Keratinocyte (primary cell): Measurements from ENCODE around the gene PSMB9. TPM values are rescaled to one million over a fixed set of nuclear protein-coding genes. Genes with fewer than 3 reads are reported as not detected.

Source experiments
- DNase-seq: peaks from one replicate; pipeline ENCODE4 v3.0.0-alpha.2; 2011; ENCODE audit warnings: low read depth, missing footprints, low spot score
- FAIRE-seq: peaks from 2 replicates; lab custom pipeline; 2011; peaks lifted over from hg19 to GRCh38; lab: Jason Lieb, UNC
- H2AFZ ChIP-seq: 2 replicates; pipeline ENCODE4 v1.6.0; 2012; ENCODE audit warnings: low read length, control low read depth, inconsistent platforms; ENCODE audit not compliant: control insufficient read depth
- H3K27ac ChIP-seq: 2 replicates; pipeline ENCODE4 v1.5.1; 2011; ENCODE audit warnings: low read length; ENCODE audit not compliant: control insufficient read depth, insufficient read depth
- H3K27me3 ChIP-seq: 3 replicates; pipeline ENCODE4 v1.6.0; 2011; ENCODE audit warnings: low read length; ENCODE audit not compliant: control insufficient read depth, insufficient read depth; ENCODE audit errors: extremely low read depth
- H3K36me3 ChIP-seq, 2 experiments: 2 replicates in 1 of 2; 3 replicates in 1 of 2; pipeline ENCODE4 v1.5.1; 2011; ENCODE audit warnings: low read length in 2 of 2, mild to moderate bottlenecking in 1 of 2; ENCODE audit not compliant: control insufficient read depth in 2 of 2, insufficient read depth in 2 of 2; ENCODE audit errors: extremely low read depth in 1 of 2
- H3K4me1 ChIP-seq: 3 replicates; pipeline ENCODE4 v1.5.1; 2011; ENCODE audit warnings: low read length; ENCODE audit not compliant: control insufficient read depth, insufficient read depth; ENCODE audit errors: extremely low read depth
- H3K4me2 ChIP-seq: 3 replicates; pipeline ENCODE4 v1.6.0; 2011; ENCODE audit warnings: low read depth, low read length; ENCODE audit not compliant: control insufficient read depth, insufficient read depth; ENCODE audit errors: extremely low read depth
- H3K4me3 ChIP-seq, 3 experiments: fragments of 200-600 bp in 1 of 3; sonication (generic) in 1 of 3; 2 replicates in 2 of 3; 3 replicates in 1 of 3; pipeline ENCODE4 v1.5.1; 2011 to 2016; ENCODE audit warnings: low read length in 3 of 3, mild to moderate bottlenecking in 3 of 3, control low read depth in 2 of 3, inconsistent platforms in 1 of 3, low read depth in 1 of 3, mixed read lengths in 1 of 3, mixed run types in 1 of 3, moderate library complexity in 1 of 3; ENCODE audit not compliant: control insufficient read depth in 2 of 3, insufficient read depth in 2 of 3; ENCODE audit errors: extremely low read depth in 1 of 3
- H3K79me2 ChIP-seq: 2 replicates; pipeline ENCODE4 v1.6.0; 2012; ENCODE audit warnings: low read length; ENCODE audit not compliant: control insufficient read depth, insufficient read depth
- H3K9ac ChIP-seq: 3 replicates; pipeline ENCODE4 v1.6.0; 2011; ENCODE audit warnings: low read length; ENCODE audit not compliant: control insufficient read depth, insufficient read depth; ENCODE audit errors: extremely low read depth
- H3K9me1 ChIP-seq: 3 replicates; pipeline ENCODE4 v1.6.0; 2011; ENCODE audit warnings: low read length; ENCODE audit not compliant: control insufficient read depth, insufficient read depth; ENCODE audit errors: extremely low read depth
- H3K9me3 ChIP-seq: 2 replicates; pipeline ENCODE4 v1.5.1; 2012; ENCODE audit warnings: low read depth, low read length; ENCODE audit not compliant: control insufficient read depth
- H4K20me1 ChIP-seq: 3 replicates; pipeline ENCODE4 v1.6.0; 2011; ENCODE audit warnings: low read length; ENCODE audit not compliant: control insufficient read depth, insufficient read depth; ENCODE audit errors: extremely low read depth
- CTCF ChIP-seq, 3 experiments: IDR thresholded peaks in 1 of 3; conservative IDR thresholded peaks in 1 of 3; optimal IDR thresholded peaks in 1 of 3; 2 replicates in 2 of 3; 3 replicates in 1 of 3; pipeline versions ENCODE3 to v1.5.1; 2011; ENCODE audit warnings: low read length in 3 of 3, mild to moderate bottlenecking in 3 of 3, moderate library complexity in 2 of 3, control low read depth in 1 of 3, inconsistent platforms in 1 of 3; ENCODE audit not compliant: insufficient read depth in 2 of 3; ENCODE audit errors: extremely low read depth in 1 of 3
- EZH2 ChIP-seq: IDR thresholded peaks from one replicate; pipeline ENCODE4 v1.6.1; 2012; ENCODE audit warnings: inconsistent platforms, mild to moderate bottlenecking, low read length, moderate library complexity
- dilution Hi-C: fragments of 300-500 bp; cut with MboI; formaldehyde crosslinking; loops from one replicate; pipeline ENCODE4 v1.7.0; 2020; ENCODE audit warnings: low sequenced_read_pairs; ENCODE audit not compliant: extremely low pct_ligation_motif_present
- polyA plus RNA-seq, 5 experiments: library from polyadenylated mRNA; depleted of rRNA in 3 of 5; stranded (reverse) in 3 of 5; stranded (forward) in 1 of 5; unstranded in 1 of 5; fragments of >200 nt; gene quantifications; 1 replicate in 1 of 5; 2 replicates in 3 of 5; 3 replicates in 1 of 5; pipeline versions ENCODE4 v1.2.1 to v1.2.3, GENCODE V29; 2011 to 2012; ENCODE audit warnings: missing spikeins in 2 of 5, low read depth in 1 of 5, low replicate concordance in 1 of 5

The PSMB9 gene
- polyA plus RNA-seq, 1 donor (not counting 4 experiments of a cell fraction or from before 2014, with no cell fraction given) = 25.4 TPM

- H3K4me2 ChIP-seq = no peak overlapping the region
- no peak overlapping the region for H2AFZ ChIP-seq
- H4K20me1 ChIP-seq = no peaks in the 10 kb centered on the region
- dilution Hi-C loops = no loop called here
- FAIRE-seq (no peak), DNase-seq (no peak)
- peaks cover 23% of the 10 kb centered on the region for H3K4me1 ChIP-seq
- H3K4me3 ChIP-seq = no peak overlapping the region
- H3K9ac ChIP-seq = no peak overlapping the region
- H3K9me3 ChIP-seq = no peaks in the 10 kb centered on the region
- no peaks in the 10 kb centered on the region for H3K27me3 ChIP-seq
- no peaks in the 10 kb centered on the region for H3K9me1 ChIP-seq
- no peak overlapping the region for H3K27ac ChIP-seq
- peaks cover 21% of the 10 kb centered on the region for H3K79me2 ChIP-seq
- peaks cover 26 to 28% of the 10 kb centered on the region in 2 experiments for H3K36me3 ChIP-seq
- TF ChIP-seq EZH2 (no peak), CTCF (optimal IDR thresholded peaks at IDR 0.05 in 1 of 3, IDR thresholded peaks at IDR 0.05 in 1 of 3, conservative IDR thresholded peaks at IDR 0.05 in 1 of 3; ENCODE audit: extremely low read depth in 1 of 3, insufficient read depth in 2 of 3, low read length in 3 of 3) (no peak)
Observed at GRCh38 chr6:32851025-32851424, 3.0 kb upstream of the PSMB9 start.

GRCh38 chr6:32852018-32852843 is 1.8 kb upstream of the PSMB9 start:
- no peaks in the 10 kb centered on the region for H3K9me3 ChIP-seq
- H4K20me1 ChIP-seq = no peaks in the 10 kb centered on the region
- dilution Hi-C loops = no loop called here
- TF ChIP-seq CTCF (optimal IDR thresholded peaks at IDR 0.05 in 1 of 3, IDR thresholded peaks at IDR 0.05 in 1 of 3, conservative IDR thresholded peaks at IDR 0.05 in 1 of 3; ENCODE audit: extremely low read depth in 1 of 3, insufficient read depth in 2 of 3, low read length in 3 of 3) (no peak), EZH2 (no peak)
- H3K4me3 ChIP-seq = peak overlapping the region; percentile 84 to 89 (median 86)
- H3K36me3 ChIP-seq = peaks cover 22 to 25% of the 10 kb centered on the region in 2 experiments
- H3K4me2 ChIP-seq = peak overlapping the region; percentile 92
- DNase-seq = no peak
- peak overlapping the region; percentile 93 for H3K9ac ChIP-seq
- peak overlapping the region; percentile 95 for H3K27ac ChIP-seq
- peaks cover 24% of the 10 kb centered on the region for H3K4me1 ChIP-seq
- H3K27me3 ChIP-seq = no peaks in the 10 kb centered on the region
- H3K79me2 ChIP-seq = peaks cover 21% of the 10 kb centered on the region
- H3K9me1 ChIP-seq = no peaks in the 10 kb centered on the region
- peak overlapping the region; percentile 68 for H2AFZ ChIP-seq
- FAIRE-seq = no peak
